ENCODE data around the gene CYP26B1. TPM values are rescaled to one million over a fixed set of nuclear protein-coding genes. Genes with fewer than 3 reads are reported as not detected.
A peak's percentile ranks its signal among the peaks of the same experiment; 100 is the strongest.

Gene CYP26B1
- total and polyA plus RNA-seq, 8 donors: 3.1 to 7.6 (median 4.9) TPM

DNA sequence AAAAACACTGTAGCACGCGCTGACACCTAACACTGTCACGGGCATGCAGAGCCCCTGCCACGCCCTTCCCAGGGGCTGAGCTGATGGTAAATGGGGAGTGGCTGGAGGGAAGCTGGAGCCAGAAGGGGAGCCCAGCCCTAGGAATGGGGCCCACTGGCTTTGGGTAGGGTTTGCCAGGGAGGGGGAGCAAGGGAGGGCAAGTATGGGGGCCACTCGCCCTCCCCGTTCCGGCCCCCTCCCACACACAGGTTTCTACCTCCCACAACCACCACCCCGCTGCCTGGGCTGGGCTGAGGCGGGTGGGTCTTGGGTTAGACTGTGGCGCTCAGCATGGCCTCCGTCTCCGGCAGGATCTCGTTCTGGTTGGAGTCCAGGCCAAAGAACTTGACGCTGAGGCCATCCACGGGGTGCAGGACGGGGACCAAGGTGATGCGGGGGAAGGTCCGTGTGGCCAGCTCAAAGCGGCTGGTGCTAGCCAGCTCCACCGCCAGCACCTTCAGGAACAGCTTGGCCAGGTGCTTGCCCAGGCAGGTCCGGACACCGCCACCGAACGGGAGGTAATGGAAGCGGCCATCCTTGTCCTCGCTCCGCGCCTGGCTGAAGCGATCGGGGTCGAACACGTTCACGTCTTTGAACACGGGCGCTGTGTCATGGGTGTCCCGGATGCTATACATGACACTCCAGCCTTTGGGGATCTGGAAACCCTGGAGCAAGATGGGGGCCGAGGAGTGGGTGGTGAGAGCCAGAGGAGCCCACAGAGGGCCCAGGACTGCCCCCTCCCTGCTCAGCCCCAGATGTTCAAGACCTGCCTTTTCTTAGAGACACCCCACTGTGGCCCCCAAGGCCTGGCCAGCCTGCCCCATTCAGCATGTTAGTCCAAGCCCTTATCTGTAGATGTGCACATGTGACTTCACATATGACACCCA, 15.5 kb downstream of the CYP26B1 start:
- DNase-seq: peak in 2 of 4 donors; percentile 24 to 78
- H3K36me3 ChIP-seq: no peaks in the 10 kb centered on the region
- H3K27me3 ChIP-seq: peaks cover 0 to 16% of the 10 kb centered on the region in 2 donors
- H3K27ac ChIP-seq: no peak overlapping the region
- ATAC-seq: no peak
- TF ChIP-seq, protein P1, sequence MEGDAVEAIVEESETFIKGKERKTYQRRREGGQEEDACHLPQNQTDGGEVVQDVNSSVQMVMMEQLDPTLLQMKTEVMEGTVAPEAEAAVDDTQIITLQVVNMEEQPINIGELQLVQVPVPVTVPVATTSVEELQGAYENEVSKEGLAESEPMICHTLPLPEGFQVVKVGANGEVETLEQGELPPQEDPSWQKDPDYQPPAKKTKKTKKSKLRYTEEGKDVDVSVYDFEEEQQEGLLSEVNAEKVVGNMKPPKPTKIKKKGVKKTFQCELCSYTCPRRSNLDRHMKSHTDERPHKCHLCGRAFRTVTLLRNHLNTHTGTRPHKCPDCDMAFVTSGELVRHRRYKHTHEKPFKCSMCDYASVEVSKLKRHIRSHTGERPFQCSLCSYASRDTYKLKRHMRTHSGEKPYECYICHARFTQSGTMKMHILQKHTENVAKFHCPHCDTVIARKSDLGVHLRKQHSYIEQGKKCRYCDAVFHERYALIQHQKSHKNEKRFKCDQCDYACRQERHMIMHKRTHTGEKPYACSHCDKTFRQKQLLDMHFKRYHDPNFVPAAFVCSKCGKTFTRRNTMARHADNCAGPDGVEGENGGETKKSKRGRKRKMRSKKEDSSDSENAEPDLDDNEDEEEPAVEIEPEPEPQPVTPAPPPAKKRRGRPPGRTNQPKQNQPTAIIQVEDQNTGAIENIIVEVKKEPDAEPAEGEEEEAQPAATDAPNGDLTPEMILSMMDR (IDR thresholded peaks at IDR 0.05): no peak
- intact Hi-C loops (cut with DNase I): no loop called here
- H3K4me1 ChIP-seq: no peaks in the 10 kb centered on the region
- H3K4me3 ChIP-seq: no peak overlapping the region
- H3K9me3 ChIP-seq: no peaks in the 10 kb centered on the region

GRCh38 chr2:72131371-72131891, 16.2 kb downstream of the CYP26B1 start:
- Histone ChIP-seq H3K27me3 (peaks cover 0 to 16% of the 10 kb centered on the region in 2 donors), H3K4me3 (no peak overlapping the region), H3K9me3 (no peaks in the 10 kb centered on the region), H3K27ac (no peak overlapping the region), H3K36me3 (no peaks in the 10 kb centered on the region), H3K4me1 (no peaks in the 10 kb centered on the region)
- ATAC-seq (no peak), DNase-seq (peak in 2 of 4 donors; percentile 23 to 74)
- intact Hi-C loops (cut with DNase I): no loop called here
- TF ChIP-seq, protein P1 (IDR thresholded peaks at IDR 0.05): no peak

GRCh38 chr2:72130659-72131360, 16.9 kb downstream of the CYP26B1 start:
- H3K36me3 ChIP-seq: no peaks in the 10 kb centered on the region
- H3K9me3 ChIP-seq: no peaks in the 10 kb centered on the region
- intact Hi-C loops (cut with DNase I): no loop called here
- H3K27ac ChIP-seq: no peak overlapping the region
- no peak for ATAC-seq
- H3K27me3 ChIP-seq: peaks cover 0 to 16% of the 10 kb centered on the region in 2 donors
- H3K4me3 ChIP-seq: no peak overlapping the region
- peak in 2 of 4 donors; percentile 25 to 71 for DNase-seq
- H3K4me1 ChIP-seq: no peaks in the 10 kb centered on the region
- TF ChIP-seq, protein P1 (IDR thresholded peaks at IDR 0.05): no peak

- H3K27ac ChIP-seq: no peak overlapping the region
- H3K36me3 ChIP-seq: no peaks in the 10 kb centered on the region
- no peaks in the 10 kb centered on the region for H3K4me1 ChIP-seq
- intact Hi-C loops (cut with DNase I): no loop called here
- DNase-seq: peak in 1 of 4 donors; percentile 17
- H3K9me3 ChIP-seq: no peaks in the 10 kb centered on the region
- ATAC-seq: no peak
- no peak overlapping the region for H3K4me3 ChIP-seq
- H3K27me3 ChIP-seq: peaks cover 0 to 16% of the 10 kb centered on the region in 2 donors
- TF ChIP-seq, protein P1 (IDR thresholded peaks at IDR 0.05): no peak
These were observed 17.9 kb downstream of the CYP26B1 start for GRCh38 chr2:72129681-72130340.
